SK-N-SH (cell line): Measurements from ENCODE around the gene CDH4. TPM values are rescaled to one million over a fixed set of nuclear protein-coding genes. Genes with fewer than 3 reads are reported as not detected.

Experiments used
- CTCF ChIA-PET: fragments of 300-600, 350-600 bp; formaldehyde crosslinking; extraction: SDS; loops from one replicate; lab custom pipeline; 2021; lab: Yijun Ruan, JAX
- POLR2A ChIA-PET: fragments of 350-600 bp; sonication (Branson Sonifier 250); formaldehyde crosslinking; extraction: SDS; loops from one replicate; lab custom pipeline; 2020; ENCODE audit warnings: antibody characterized with exemption, inconsistent platforms; lab: Yijun Ruan, JAX
- DNase-seq: peaks from one replicate; pipeline ENCODE4 v3.0.0; 2012
- H2AFZ ChIP-seq: fragments of 200-600 bp; sonication (generic); 2 replicates; pipeline ENCODE4 v1.8.1; 2016; ENCODE audit warnings: antibody characterized with exemption, mild to moderate bottlenecking, low read depth
- H3F3A ChIP-seq: fragments of 200-600 bp; sonication (generic); replicated peaks from 2 replicates; pipeline ENCODE3; 2016; ENCODE audit warnings: antibody characterized with exemption, mild to moderate bottlenecking; ENCODE audit not compliant: insufficient read depth
- H3K27ac ChIP-seq, 2 experiments: fragments of 200-500 bp in 1 of 2; fragments of 200-600 bp in 1 of 2; sonication (Bioruptor generic) in 1 of 2; sonication (generic), shearing (Covaris generic) in 1 of 2; 2 replicates each; pipeline versions ENCODE4 v1.5.1 to v1.6.1; 2014 to 2016; ENCODE audit warnings: low read depth in 2 of 2, inconsistent platforms in 1 of 2, low read length in 1 of 2, mild to moderate bottlenecking in 1 of 2, mixed read lengths in 1 of 2
- H3K27me3 ChIP-seq: fragments of 200-600 bp; sonication (generic), shearing (Covaris generic); 2 replicates; pipeline ENCODE4 v1.6.1; 2016; ENCODE audit warnings: mixed run types; ENCODE audit not compliant: insufficient read depth
- H3K36me3 ChIP-seq, 2 experiments: fragments of 200-500 bp in 1 of 2; fragments of 200-600 bp in 1 of 2; sonication (Bioruptor generic) in 1 of 2; sonication (generic) in 1 of 2; replicated peaks in 1 of 2; 2 replicates each; pipeline versions ENCODE3 to v1.5.1; 2014 to 2016; ENCODE audit warnings: low read length in 1 of 2, mild to moderate bottlenecking in 1 of 2; ENCODE audit not compliant: insufficient read depth in 2 of 2, control insufficient read depth in 1 of 2
- H3K4me1 ChIP-seq, 2 experiments: fragments of 200-500 bp in 1 of 2; fragments of 200-600 bp in 1 of 2; sonication (Bioruptor generic) in 1 of 2; sonication (generic), shearing (Covaris generic) in 1 of 2; 2 replicates each; pipeline versions ENCODE4 v1.5.1 to v1.6.1; 2014 to 2016; ENCODE audit warnings: low read depth in 1 of 2, low read length in 1 of 2, mixed run types in 1 of 2; ENCODE audit not compliant: insufficient read depth in 2 of 2, control insufficient read depth in 1 of 2
- H3K4me2 ChIP-seq: fragments of 200-600 bp; sonication (generic), shearing (Covaris generic); 2 replicates; pipeline ENCODE4 v1.6.1; 2017; ENCODE audit warnings: mixed run types
- H3K4me3 ChIP-seq, 2 experiments: fragments of 200-500 bp in 1 of 2; fragments of 200-600 bp in 1 of 2; sonication (Bioruptor generic) in 1 of 2; sonication (generic), shearing (Covaris generic) in 1 of 2; 2 replicates each; pipeline versions ENCODE4 v1.5.1 to v1.8.1; 2014 to 2016; ENCODE audit warnings: low read depth in 2 of 2, inconsistent platforms in 1 of 2, low read length in 1 of 2, mild to moderate bottlenecking in 1 of 2, mixed read lengths in 1 of 2, moderate library complexity in 1 of 2
- H3K79me2 ChIP-seq: fragments of 200-600 bp; sonication (generic); 2 replicates; pipeline ENCODE4 v1.8.1; 2017; ENCODE audit warnings: mild to moderate bottlenecking; ENCODE audit not compliant: insufficient read depth
- H3K9ac ChIP-seq: fragments of 200-600 bp; sonication (generic); 2 replicates; pipeline ENCODE4 v1.6.1; 2017; ENCODE audit warnings: mixed run types
- H3K9me2 ChIP-seq: fragments of 200-600 bp; sonication (generic); 2 replicates; pipeline ENCODE4 v1.6.1; 2017; ENCODE audit warnings: mixed run types
- H3K9me3 ChIP-seq: fragments of 200-600 bp; sonication (generic); 2 replicates; pipeline ENCODE4 v1.6.1; 2017; ENCODE audit warnings: mixed run types, mild to moderate bottlenecking, moderate library complexity
- H4K20me1 ChIP-seq: fragments of 200-600 bp; sonication (generic); 2 replicates; pipeline ENCODE4 v1.6.1; 2017; ENCODE audit warnings: mild to moderate bottlenecking, mixed run types; ENCODE audit not compliant: insufficient read depth
- CHD2 ChIP-seq: fragments of 150-350 bp; IDR thresholded peaks from 2 replicates; pipeline ENCODE4 v1.6.1; 2018; ENCODE audit warnings: low read length; ENCODE audit not compliant: partially characterized antibody
- ELF1 ChIP-seq: IDR thresholded peaks from 2 replicates; pipeline ENCODE4 v1.4.0; 2012
- EP300 ChIP-seq, 2 experiments: IDR thresholded peaks; 2 replicates each; pipeline versions ENCODE4 v1.4.0 to v1.6.1; 2012; ENCODE audit warnings: borderline replicate concordance in 1 of 2, low read depth in 1 of 2, low read length in 1 of 2
- FOSL2 ChIP-seq: IDR thresholded peaks from 2 replicates; pipeline ENCODE4 v1.4.0; 2012; ENCODE audit warnings: low read depth, mild to moderate bottlenecking, moderate library complexity, borderline replicate concordance
- GABPA ChIP-seq: IDR thresholded peaks from 2 replicates; pipeline ENCODE4 v1.4.0; 2012; ENCODE audit warnings: low read depth, mild to moderate bottlenecking
- GATA2 ChIP-seq: sonication (generic); formaldehyde crosslinking; IDR thresholded peaks from 2 replicates; pipeline ENCODE4 v1.5.0; 2020; ENCODE audit warnings: mild to moderate bottlenecking, missing genetic modification reagents
- JUND ChIP-seq: IDR thresholded peaks from 2 replicates; pipeline ENCODE4 v1.4.0; 2012
- NFIC ChIP-seq: IDR thresholded peaks from 2 replicates; pipeline ENCODE4 v1.4.0; 2012; ENCODE audit warnings: borderline replicate concordance
- NRF1 ChIP-seq: IDR thresholded peaks from 2 replicates; pipeline ENCODE4 v1.6.1; 2012; ENCODE audit warnings: low read depth, mild to moderate bottlenecking, low read length
- RCOR1 ChIP-seq: fragments of 150-350 bp; IDR thresholded peaks from 2 replicates; pipeline ENCODE4 v1.6.1; 2017; ENCODE audit warnings: antibody characterized with exemption, low read length
- RXRA ChIP-seq: IDR thresholded peaks from 2 replicates; pipeline ENCODE4 v1.4.0; 2012; ENCODE audit warnings: low read depth, mild to moderate bottlenecking, borderline replicate concordance
- TCF12 ChIP-seq: IDR thresholded peaks from 2 replicates; pipeline ENCODE4 v1.4.0; 2012
- YY1 ChIP-seq: IDR thresholded peaks from 2 replicates; pipeline ENCODE4 v1.4.0; 2012; ENCODE audit warnings: low read depth, mild to moderate bottlenecking
- WGBS: methylation state at CpG from one replicate; pipeline ENCODE4 v1.1.6; 2017; ENCODE audit warnings: low lambda C conversion rate; 5-methylcytosine and 5-hydroxymethylcytosine counted together
- polyA plus RNA-seq, 3 experiments: library from polyadenylated mRNA; depleted of rRNA; stranded (reverse); fragments of >200 nt; gene quantifications; 2 replicates each; pipeline ENCODE4 v1.2.3, GENCODE V29; 2012
- TF ChIP-seq, protein P1 (sequence below): fragments of 200-600 bp; sonication (generic); IDR thresholded peaks from 2 replicates; pipeline ENCODE4 v1.6.1; 2017; ENCODE audit warnings: antibody characterized with exemption, mild to moderate bottlenecking, moderate library complexity
- TF ChIP-seq, protein P2 (sequence below): fragments of 150-350 bp; IDR thresholded peaks from 2 replicates; pipeline ENCODE4 v1.6.1; 2017; ENCODE audit warnings: antibody characterized with exemption, low read length, low read depth, borderline replicate concordance

CDH4 gene
- polyA plus RNA-seq, 1 of the 3 experiments (the other 2 are of a cell fraction) = not detected

DNA sequence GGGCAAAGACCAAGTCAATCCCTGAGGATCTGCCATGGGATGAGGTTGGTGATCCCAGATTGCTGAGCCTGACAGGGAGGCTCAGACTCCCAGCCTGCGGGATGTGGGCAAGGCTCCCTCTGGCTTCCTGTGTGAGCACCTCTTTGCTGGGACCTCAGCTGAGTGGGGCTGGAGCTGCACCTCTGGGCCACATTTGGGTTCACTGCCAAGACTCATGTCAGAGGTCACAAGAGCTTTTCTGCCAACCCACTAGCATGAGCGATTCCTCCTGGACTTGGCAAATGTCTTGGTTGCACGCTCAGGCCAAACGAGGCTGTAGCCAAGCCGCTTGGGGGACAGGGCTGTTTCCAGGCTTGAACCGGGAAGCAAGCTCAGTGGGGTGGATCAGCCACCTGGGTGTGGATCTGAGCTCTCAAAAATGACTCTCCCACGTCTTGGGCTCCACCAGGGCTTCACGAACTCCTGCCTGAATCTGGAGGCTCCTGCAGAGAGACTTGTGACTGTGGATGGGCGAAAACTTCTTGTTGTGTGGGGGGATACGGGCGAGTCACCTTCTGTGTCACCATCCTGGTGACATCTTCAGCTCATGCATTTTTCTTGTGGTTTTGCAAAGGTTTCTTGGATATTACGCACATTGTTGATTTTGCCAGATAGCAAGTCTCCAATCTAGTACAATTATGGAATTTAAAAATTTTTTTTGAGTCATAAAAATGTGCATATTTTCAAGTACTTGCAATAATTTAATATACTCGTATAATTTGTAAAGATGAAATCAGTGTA is 359.5 kb downstream of the CDH4 start:
- Histone ChIP-seq H3K9ac (no peak overlapping the region), H3K9me3 (no peaks in the 10 kb centered on the region), H3K4me1 (no peaks in the 10 kb centered on the region; a peak in 1 of 4 replicates), H4K20me1 (no peaks in the 10 kb centered on the region), H3K36me3 (no peaks in the 10 kb centered on the region), H3F3A (no peaks in the 10 kb centered on the region), H3K27ac (no peak overlapping the region), H2AFZ (no peak overlapping the region), H3K4me3 (no peak overlapping the region), H3K4me2 (no peak overlapping the region), H3K79me2 (no peaks in the 10 kb centered on the region), H3K27me3 (no peaks in the 10 kb centered on the region), H3K9me2 (no peaks in the 10 kb centered on the region)
- WGBS = 37% methylated on average over 9 of the region's 13 CpGs
- TF ChIP-seq, protein P1, sequence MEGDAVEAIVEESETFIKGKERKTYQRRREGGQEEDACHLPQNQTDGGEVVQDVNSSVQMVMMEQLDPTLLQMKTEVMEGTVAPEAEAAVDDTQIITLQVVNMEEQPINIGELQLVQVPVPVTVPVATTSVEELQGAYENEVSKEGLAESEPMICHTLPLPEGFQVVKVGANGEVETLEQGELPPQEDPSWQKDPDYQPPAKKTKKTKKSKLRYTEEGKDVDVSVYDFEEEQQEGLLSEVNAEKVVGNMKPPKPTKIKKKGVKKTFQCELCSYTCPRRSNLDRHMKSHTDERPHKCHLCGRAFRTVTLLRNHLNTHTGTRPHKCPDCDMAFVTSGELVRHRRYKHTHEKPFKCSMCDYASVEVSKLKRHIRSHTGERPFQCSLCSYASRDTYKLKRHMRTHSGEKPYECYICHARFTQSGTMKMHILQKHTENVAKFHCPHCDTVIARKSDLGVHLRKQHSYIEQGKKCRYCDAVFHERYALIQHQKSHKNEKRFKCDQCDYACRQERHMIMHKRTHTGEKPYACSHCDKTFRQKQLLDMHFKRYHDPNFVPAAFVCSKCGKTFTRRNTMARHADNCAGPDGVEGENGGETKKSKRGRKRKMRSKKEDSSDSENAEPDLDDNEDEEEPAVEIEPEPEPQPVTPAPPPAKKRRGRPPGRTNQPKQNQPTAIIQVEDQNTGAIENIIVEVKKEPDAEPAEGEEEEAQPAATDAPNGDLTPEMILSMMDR = no peak
- TF ChIP-seq JUND (no peak), GABPA (no peak), EP300 (IDR thresholded peaks at IDR 0.05; ENCODE audit: borderline replicate concordance in 1 of 2, low read depth in 1 of 2, low read length in 1 of 2) (no peak), RCOR1 (no peak), FOSL2 (no peak), YY1 (no peak), GATA2 (no peak), NRF1 (no peak), ELF1 (no peak), CHD2 (no peak), TCF12 (no peak), NFIC (no peak), RXRA (no peak)
- TF ChIP-seq, protein P2, sequence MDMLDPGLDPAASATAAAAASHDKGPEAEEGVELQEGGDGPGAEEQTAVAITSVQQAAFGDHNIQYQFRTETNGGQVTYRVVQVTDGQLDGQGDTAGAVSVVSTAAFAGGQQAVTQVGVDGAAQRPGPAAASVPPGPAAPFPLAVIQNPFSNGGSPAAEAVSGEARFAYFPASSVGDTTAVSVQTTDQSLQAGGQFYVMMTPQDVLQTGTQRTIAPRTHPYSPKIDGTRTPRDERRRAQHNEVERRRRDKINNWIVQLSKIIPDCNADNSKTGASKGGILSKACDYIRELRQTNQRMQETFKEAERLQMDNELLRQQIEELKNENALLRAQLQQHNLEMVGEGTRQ = no peak
- POLR2A ChIA-PET = no interaction called here
- DNase-seq = no peak
- CTCF ChIA-PET = interaction anchor here (1.8 kb wide), 1 partner anchor 18 kb away, joined by 4 read pairs; no protein-coding TSS in a partner anchor
